DND-41 (cell line): ENCODE results near the gene TMEM209.

Experiments used
- ATAC-seq: fragments of 200-7000 bp; cut with Tn5 transposase; 3 replicates; pipeline ENCODE4 v1.9.1; 2021; ENCODE audit warnings: low read depth; ENCODE audit not compliant: insufficient read depth
- DNase-seq: peaks from one replicate; pipeline ENCODE4 v3.0.0-alpha.2; 2020
- H2AFZ ChIP-seq: 2 replicates; pipeline ENCODE4 v1.6.0; 2012; ENCODE audit warnings: low read depth, low read length
- H3K27ac ChIP-seq: 2 replicates; pipeline ENCODE4 v1.5.1; 2012; ENCODE audit warnings: low read length, inconsistent platforms
- H3K27me3 ChIP-seq: fragments of 200-600 bp; sonication (generic); 2 replicates; pipeline ENCODE4 v1.6.0; 2012; ENCODE audit warnings: low read length, mild to moderate bottlenecking, inconsistent platforms; ENCODE audit not compliant: insufficient read depth, poor library complexity
- H3K36me3 ChIP-seq: 2 replicates; pipeline ENCODE4 v1.5.1; 2012; ENCODE audit warnings: low read length, inconsistent platforms; ENCODE audit not compliant: insufficient read depth
- H3K4me1 ChIP-seq: 2 replicates; pipeline ENCODE4 v1.5.1; 2012; ENCODE audit warnings: mild to moderate bottlenecking, low read length; ENCODE audit not compliant: insufficient read depth
- H3K4me2 ChIP-seq: 2 replicates; pipeline ENCODE4 v1.6.0; 2012; ENCODE audit warnings: mild to moderate bottlenecking, moderate library complexity, low read length, inconsistent platforms; ENCODE audit not compliant: insufficient read depth
- H3K4me3 ChIP-seq, 2 experiments: fragments of 200-600 bp in 1 of 2; shearing (Covaris generic) in 1 of 2; 2 replicates each; pipeline ENCODE4 v1.5.1; 2012 to 2016; ENCODE audit warnings: inconsistent platforms in 2 of 2, low read length in 2 of 2, mild to moderate bottlenecking in 2 of 2, low read depth in 1 of 2, moderate library complexity in 1 of 2
- H3K79me2 ChIP-seq: 2 replicates; pipeline ENCODE4 v1.6.0; 2012; ENCODE audit warnings: low read length, inconsistent platforms; ENCODE audit not compliant: insufficient read depth
- H3K9ac ChIP-seq: 2 replicates; pipeline ENCODE4 v1.6.0; 2012; ENCODE audit warnings: low read depth, mild to moderate bottlenecking, inconsistent platforms, low read length, moderate library complexity
- H3K9me3 ChIP-seq: 2 replicates; pipeline ENCODE4 v1.5.1; 2012; ENCODE audit warnings: low read length, moderate library complexity, mild to moderate bottlenecking, inconsistent platforms; ENCODE audit not compliant: insufficient read depth, severe bottlenecking
- H4K20me1 ChIP-seq: 2 replicates; pipeline ENCODE4 v1.6.0; 2012; ENCODE audit warnings: low read length; ENCODE audit not compliant: insufficient read depth
- EZH2 ChIP-seq: IDR thresholded peaks from 3 replicates; pipeline ENCODE4 v1.6.1; 2012; ENCODE audit warnings: borderline replicate concordance, low read depth, mild to moderate bottlenecking, moderate library complexity, low read length, inconsistent platforms; ENCODE audit not compliant: severe bottlenecking
- TF ChIP-seq, protein P1 (sequence below): IDR thresholded peaks from 2 replicates; pipeline ENCODE4 v1.5.1; 2012; ENCODE audit warnings: borderline replicate concordance, low read length, moderate library complexity, mild to moderate bottlenecking; ENCODE audit not compliant: poor library complexity, severe bottlenecking; ENCODE audit errors: extremely low read depth

Gene TMEM209

GRCh38 chr7:130223646-130224045, 18.4 kb upstream of the TMEM209 start:
- H3K27me3 ChIP-seq, result no peaks in the 10 kb centered on the region
- H3K4me3 ChIP-seq, result no peak overlapping the region
- no peaks in the 10 kb centered on the region for H3K79me2 ChIP-seq
- no peak overlapping the region for H3K27ac ChIP-seq
- DNase-seq (no peak), ATAC-seq (no peak)
- no peak overlapping the region for H3K9ac ChIP-seq
- H3K9me3 ChIP-seq, result no peaks in the 10 kb centered on the region
- H3K4me2 ChIP-seq, result no peak overlapping the region
- TF ChIP-seq, protein P1, sequence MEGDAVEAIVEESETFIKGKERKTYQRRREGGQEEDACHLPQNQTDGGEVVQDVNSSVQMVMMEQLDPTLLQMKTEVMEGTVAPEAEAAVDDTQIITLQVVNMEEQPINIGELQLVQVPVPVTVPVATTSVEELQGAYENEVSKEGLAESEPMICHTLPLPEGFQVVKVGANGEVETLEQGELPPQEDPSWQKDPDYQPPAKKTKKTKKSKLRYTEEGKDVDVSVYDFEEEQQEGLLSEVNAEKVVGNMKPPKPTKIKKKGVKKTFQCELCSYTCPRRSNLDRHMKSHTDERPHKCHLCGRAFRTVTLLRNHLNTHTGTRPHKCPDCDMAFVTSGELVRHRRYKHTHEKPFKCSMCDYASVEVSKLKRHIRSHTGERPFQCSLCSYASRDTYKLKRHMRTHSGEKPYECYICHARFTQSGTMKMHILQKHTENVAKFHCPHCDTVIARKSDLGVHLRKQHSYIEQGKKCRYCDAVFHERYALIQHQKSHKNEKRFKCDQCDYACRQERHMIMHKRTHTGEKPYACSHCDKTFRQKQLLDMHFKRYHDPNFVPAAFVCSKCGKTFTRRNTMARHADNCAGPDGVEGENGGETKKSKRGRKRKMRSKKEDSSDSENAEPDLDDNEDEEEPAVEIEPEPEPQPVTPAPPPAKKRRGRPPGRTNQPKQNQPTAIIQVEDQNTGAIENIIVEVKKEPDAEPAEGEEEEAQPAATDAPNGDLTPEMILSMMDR, result no peak
- no peak for TF ChIP-seq EZH2
- no peaks in the 10 kb centered on the region for H4K20me1 ChIP-seq
- no peaks in the 10 kb centered on the region for H3K4me1 ChIP-seq
- H2AFZ ChIP-seq, result 0 out of 2 replicates have a peak overlapping the region, but pooled peaks have one; percentile 16
- H3K36me3 ChIP-seq, result no peaks in the 10 kb centered on the region

GRCh38 chr7:130221746-130222145, 16.5 kb upstream of the TMEM209 start:
- TF ChIP-seq, protein P1, result no peak
- TF ChIP-seq EZH2, result no peak
- no peaks in the 10 kb centered on the region for H3K36me3 ChIP-seq
- no peak overlapping the region for H3K4me3 ChIP-seq
- H3K9ac ChIP-seq, result no peak overlapping the region
- no peak overlapping the region for H2AFZ ChIP-seq
- H3K4me2 ChIP-seq, result no peak overlapping the region
- no peaks in the 10 kb centered on the region for H4K20me1 ChIP-seq
- H3K79me2 ChIP-seq, result no peaks in the 10 kb centered on the region
- H3K9me3 ChIP-seq, result no peaks in the 10 kb centered on the region
- ATAC-seq, result no peak
- H3K4me1 ChIP-seq, result no peaks in the 10 kb centered on the region
- DNase-seq, result no peak
- H3K27ac ChIP-seq, result no peak overlapping the region
- H3K27me3 ChIP-seq, result no peaks in the 10 kb centered on the region

- Histone ChIP-seq H4K20me1 (no peaks in the 10 kb centered on the region), H2AFZ (no peak overlapping the region), H3K79me2 (no peaks in the 10 kb centered on the region), H3K27ac (no peak overlapping the region), H3K4me1 (no peaks in the 10 kb centered on the region), H3K4me3 (no peak overlapping the region), H3K27me3 (no peaks in the 10 kb centered on the region), H3K36me3 (no peaks in the 10 kb centered on the region), H3K9ac (no peak overlapping the region), H3K9me3 (no peaks in the 10 kb centered on the region), H3K4me2 (no peak overlapping the region)
- no peak for TF ChIP-seq EZH2
- TF ChIP-seq, protein P1, result no peak
- DNase-seq (no peak), ATAC-seq (no peak)
These were observed 14.7 kb upstream of the TMEM209 start for GRCh38 chr7:130219871-130220270.
